Mesothelial cell of epicardium (in vitro differentiated cells): Measurements from ENCODE around the gene PGAP6. TPM values are rescaled to one million over a fixed set of nuclear protein-coding genes. Genes with fewer than 3 reads are reported as not detected.

Source experiments
- DNase-seq, 2 experiments: peaks; one replicate each; pipeline ENCODE4 v3.0.0; 2021; ENCODE audit warnings: low spot score in 2 of 2; ENCODE audit not compliant: unreplicated experiment in 2 of 2
- H3K27ac Mint-ChIP-seq: 2 replicates; pipeline ENCODE4 v1.8.0; 2021; ENCODE audit warnings: mixed read lengths
- H3K27me3 Mint-ChIP-seq: 2 replicates; pipeline ENCODE4 v1.8.0; 2021; ENCODE audit warnings: low read depth, mixed read lengths
- H3K36me3 Mint-ChIP-seq: 2 replicates; pipeline ENCODE4 v1.8.0; 2021; ENCODE audit warnings: mixed read lengths
- H3K4me1 Mint-ChIP-seq: 2 replicates; pipeline ENCODE4 v1.8.0; 2021; ENCODE audit warnings: mixed read lengths
- H3K4me3 Mint-ChIP-seq: 2 replicates; pipeline ENCODE4 v1.8.0; 2021; ENCODE audit warnings: mild to moderate bottlenecking, moderate library complexity, mixed read lengths
- H3K9me3 Mint-ChIP-seq: 2 replicates; pipeline ENCODE4 v1.8.0; 2021; ENCODE audit warnings: mixed read lengths
- CTCF ChIP-seq: fragments of 200-600 bp; sonication (generic); IDR thresholded peaks from one replicate; pipeline ENCODE4 v1.5.0; 2021; ENCODE audit warnings: antibody characterized with exemption; ENCODE audit not compliant: unreplicated experiment
- total RNA-seq: library from RNA; stranded (reverse); gene quantifications from 3 replicates; pipeline ENCODE4 v1.2.1, GENCODE V29; 2021

Gene PGAP6
- total RNA-seq, 1 donor from 2014 or later: 51.4 TPM

- Mint-ChIP-seq H3K27ac (no peak overlapping the region), H3K27me3 (no peaks in the 10 kb centered on the region), H3K4me1 (peaks cover 12% of the 10 kb centered on the region), H3K36me3 (no peaks in the 10 kb centered on the region), H3K4me3 (no peak overlapping the region), H3K9me3 (no peaks in the 10 kb centered on the region)
- TF ChIP-seq CTCF: no peak
- DNase-seq: peak in 1 of 2 experiments; percentile 19
Observed at GRCh38 chr16:377419-377951, 4.3 kb downstream of the PGAP6 start.

- no peak overlapping the region for H3K27ac Mint-ChIP-seq
- H3K9me3 Mint-ChIP-seq: no peaks in the 10 kb centered on the region
- peaks cover 10% of the 10 kb centered on the region for H3K4me1 Mint-ChIP-seq
- no peaks in the 10 kb centered on the region for H3K27me3 Mint-ChIP-seq
- TF ChIP-seq CTCF: no peak
- no peak overlapping the region for H3K4me3 Mint-ChIP-seq
- H3K36me3 Mint-ChIP-seq: no peaks in the 10 kb centered on the region
- DNase-seq: peak in 1 of 2 experiments; percentile 18
Observed at GRCh38 chr16:376817-377418, 4.9 kb downstream of the PGAP6 start.

- Mint-ChIP-seq H3K9me3 (no peaks in the 10 kb centered on the region), H3K4me3 (no peak overlapping the region), H3K27ac (no peak overlapping the region), H3K4me1 (peaks cover 10% of the 10 kb centered on the region), H3K36me3 (no peaks in the 10 kb centered on the region), H3K27me3 (no peaks in the 10 kb centered on the region)
- TF ChIP-seq CTCF: no peak
- peak in 1 of 2 experiments; percentile 25 for DNase-seq
Observed at GRCh38 chr16:375927-376816, 5.6 kb downstream of the PGAP6 start.

GRCh38 chr16:375212-375611 lies 6.6 kb downstream of the PGAP6 start:
- H3K4me3 Mint-ChIP-seq: no peak overlapping the region
- no peaks in the 10 kb centered on the region for H3K9me3 Mint-ChIP-seq
- DNase-seq: peak in 1 of 2 experiments; percentile 18
- H3K4me1 Mint-ChIP-seq: peaks cover 14% of the 10 kb centered on the region
- no peaks in the 10 kb centered on the region for H3K36me3 Mint-ChIP-seq
- H3K27ac Mint-ChIP-seq: no peak overlapping the region
- TF ChIP-seq CTCF: no peak
- no peaks in the 10 kb centered on the region for H3K27me3 Mint-ChIP-seq

GRCh38 chr16:374616-374926 lies 7.2 kb downstream of the PGAP6 start:
- no peak overlapping the region for H3K4me3 Mint-ChIP-seq

More at GRCh38 chr16:374616-374926, 7.2 kb downstream of the PGAP6 start:
- no peaks in the 10 kb centered on the region for H3K27me3 Mint-ChIP-seq
- peaks cover 14% of the 10 kb centered on the region for H3K4me1 Mint-ChIP-seq
- H3K27ac Mint-ChIP-seq: no peak overlapping the region
- H3K36me3 Mint-ChIP-seq: no peaks in the 10 kb centered on the region
- no peak for DNase-seq
- H3K9me3 Mint-ChIP-seq: no peaks in the 10 kb centered on the region
- no peak for TF ChIP-seq CTCF
